GM12801 (cell line): ENCODE measurements around the gene PDE11A.

Experiments used
- CTCF ChIP-seq: IDR thresholded peaks from one replicate; pipeline ENCODE4 v1.5.1; 2011; ENCODE audit warnings: control low read depth; ENCODE audit not compliant: insufficient read length; ENCODE audit errors: extremely low read depth

PDE11A gene

GRCh38 chr2:177651833-177652232 is 420.7 kb downstream of the PDE11A start:
- no peak for TF ChIP-seq CTCF

- TF ChIP-seq CTCF = no peak
These were observed 422.7 kb downstream of the PDE11A start for GRCh38 chr2:177649568-177650518.

GRCh38 chr2:177646791-177647190 is 425.8 kb downstream of the PDE11A start:
- TF ChIP-seq CTCF = no peak

- no peak for TF ChIP-seq CTCF
These were observed 426.3 kb downstream of the PDE11A start for GRCh38 chr2:177646241-177646640.

- no peak for TF ChIP-seq CTCF
These were observed 431.2 kb downstream of the PDE11A start for GRCh38 chr2:177641331-177641730.

- TF ChIP-seq CTCF = no peak
These were observed 432.2 kb downstream of the PDE11A start for GRCh38 chr2:177640423-177640822.

GRCh38 chr2:177639262-177639914 is 433.2 kb downstream of the PDE11A start:
- no peak for TF ChIP-seq CTCF
